Measurements from ENCODE around the gene IFT57.

DNA sequence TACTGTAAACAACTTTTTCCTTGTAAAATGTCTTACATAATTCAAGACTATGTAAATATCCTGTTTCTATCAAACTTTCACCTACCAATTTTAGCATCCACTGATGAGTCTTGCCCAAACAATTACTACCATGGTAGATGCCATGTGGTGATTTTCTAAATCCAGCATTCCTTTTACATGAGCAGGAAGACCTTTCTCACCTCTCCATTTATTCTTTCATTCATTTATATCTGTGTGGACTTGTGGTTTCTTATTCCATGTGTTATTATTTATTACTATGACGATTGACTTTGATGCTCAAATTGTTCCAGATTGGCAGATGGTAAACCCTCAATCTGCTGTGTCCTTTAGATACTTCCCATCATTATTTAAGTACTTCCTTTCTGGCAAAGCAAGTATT is 62.4 kb downstream of the IFT57 start:
- TF ChIP-seq, protein P1, sequence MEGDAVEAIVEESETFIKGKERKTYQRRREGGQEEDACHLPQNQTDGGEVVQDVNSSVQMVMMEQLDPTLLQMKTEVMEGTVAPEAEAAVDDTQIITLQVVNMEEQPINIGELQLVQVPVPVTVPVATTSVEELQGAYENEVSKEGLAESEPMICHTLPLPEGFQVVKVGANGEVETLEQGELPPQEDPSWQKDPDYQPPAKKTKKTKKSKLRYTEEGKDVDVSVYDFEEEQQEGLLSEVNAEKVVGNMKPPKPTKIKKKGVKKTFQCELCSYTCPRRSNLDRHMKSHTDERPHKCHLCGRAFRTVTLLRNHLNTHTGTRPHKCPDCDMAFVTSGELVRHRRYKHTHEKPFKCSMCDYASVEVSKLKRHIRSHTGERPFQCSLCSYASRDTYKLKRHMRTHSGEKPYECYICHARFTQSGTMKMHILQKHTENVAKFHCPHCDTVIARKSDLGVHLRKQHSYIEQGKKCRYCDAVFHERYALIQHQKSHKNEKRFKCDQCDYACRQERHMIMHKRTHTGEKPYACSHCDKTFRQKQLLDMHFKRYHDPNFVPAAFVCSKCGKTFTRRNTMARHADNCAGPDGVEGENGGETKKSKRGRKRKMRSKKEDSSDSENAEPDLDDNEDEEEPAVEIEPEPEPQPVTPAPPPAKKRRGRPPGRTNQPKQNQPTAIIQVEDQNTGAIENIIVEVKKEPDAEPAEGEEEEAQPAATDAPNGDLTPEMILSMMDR (IDR thresholded peaks at IDR 0.05): no peak
- no peak for TF ChIP-seq EZH2 (IDR thresholded peaks at IDR 0.05)
- TF ChIP-seq EZH2phosphoT487 (IDR thresholded peaks at IDR 0.05): no peak
